DMS114 treated with DMSO at 0.1 percent for 48 hours (cell line): ENCODE results near the gene PGLYRP2.

Experiments used
- DNase-seq: peaks from one replicate; lab custom pipeline; 2025; ENCODE audit not compliant: unreplicated experiment; lab: John Stamatoyannopoulos, UW

Gene PGLYRP2

DNA sequence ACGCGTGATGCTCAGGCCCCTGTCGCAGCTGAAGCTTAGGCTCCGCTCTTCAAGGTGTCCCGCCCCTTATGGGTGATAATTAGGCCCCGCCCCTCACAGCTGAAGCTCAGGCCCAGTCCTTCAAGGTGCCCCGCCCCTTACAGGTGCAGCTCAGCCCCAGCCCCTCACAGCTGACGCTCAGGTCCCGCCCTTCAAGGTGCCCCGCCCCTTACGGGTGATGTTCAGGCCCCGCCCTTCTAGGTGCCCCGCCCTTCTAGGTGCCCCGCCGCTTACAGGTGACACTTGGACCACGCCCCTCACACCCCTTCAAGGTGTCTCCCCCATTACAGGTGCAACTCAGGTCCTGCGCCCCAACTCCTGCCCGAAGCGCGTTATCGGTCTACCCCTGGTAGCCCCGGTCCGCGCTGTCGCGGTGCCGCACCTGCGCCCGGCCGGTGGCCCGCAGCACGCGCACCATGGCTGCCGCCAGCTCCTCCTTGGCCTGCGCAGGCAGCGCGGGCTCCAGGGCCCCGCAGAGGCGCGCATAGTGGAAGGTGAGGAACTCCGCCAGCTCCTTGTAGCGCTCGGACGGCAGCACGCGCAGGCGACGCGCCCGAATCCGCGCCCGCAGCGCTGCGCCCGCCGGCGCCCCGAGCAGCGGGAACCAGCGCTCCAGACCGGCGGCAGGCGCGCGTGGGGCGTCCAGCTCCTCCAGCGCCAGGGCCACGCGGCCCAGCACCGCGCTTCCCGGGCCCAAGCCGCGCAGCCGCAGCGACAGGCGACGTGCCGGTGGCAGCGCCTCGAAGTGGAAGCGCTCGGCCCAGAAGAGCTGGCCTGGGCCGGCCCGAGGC lies 22.2 kb downstream of the PGLYRP2 start:
- DNase-seq = no peak

DNA sequence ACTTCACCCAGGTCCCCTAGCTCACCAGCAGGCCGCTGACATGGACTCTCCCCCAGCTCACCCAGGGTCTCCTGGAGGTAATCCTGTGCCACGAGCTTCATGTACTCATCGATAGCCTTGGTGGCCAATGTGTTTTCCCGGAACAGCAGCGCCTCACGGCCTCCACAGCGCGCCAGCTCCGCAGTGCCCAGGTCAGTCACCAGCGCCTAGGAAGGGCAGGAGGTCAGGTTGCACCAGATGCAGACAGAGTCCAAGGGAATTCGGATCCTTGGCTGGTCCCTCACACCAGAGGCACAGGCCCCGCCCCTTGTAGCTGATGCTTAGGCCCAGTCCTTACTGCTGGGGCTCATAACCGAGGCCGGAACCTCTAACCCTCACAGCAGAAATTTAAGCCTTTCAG lies 22.9 kb downstream of the PGLYRP2 start:
- no peak for DNase-seq

DNA sequence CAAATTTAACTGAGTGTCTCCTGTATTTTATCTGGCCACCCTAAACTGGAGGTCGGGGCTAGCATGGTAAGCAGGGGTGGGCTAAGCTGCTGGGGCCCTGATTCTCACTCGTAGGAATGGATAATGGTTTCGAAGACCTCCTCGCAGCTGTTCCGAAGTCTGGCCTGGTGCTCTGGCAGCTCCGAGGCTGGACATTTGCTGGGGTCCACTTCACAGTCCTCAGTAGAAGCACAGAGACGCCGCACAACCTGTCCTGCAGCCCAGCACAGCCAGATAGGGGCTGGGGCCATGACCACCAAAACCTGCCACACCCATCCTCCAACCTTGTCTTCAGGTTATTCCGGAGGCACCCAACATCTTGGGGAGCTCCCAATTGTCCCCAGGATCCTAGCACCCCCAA lies 23.3 kb downstream of the PGLYRP2 start:
- no peak for DNase-seq

DNA sequence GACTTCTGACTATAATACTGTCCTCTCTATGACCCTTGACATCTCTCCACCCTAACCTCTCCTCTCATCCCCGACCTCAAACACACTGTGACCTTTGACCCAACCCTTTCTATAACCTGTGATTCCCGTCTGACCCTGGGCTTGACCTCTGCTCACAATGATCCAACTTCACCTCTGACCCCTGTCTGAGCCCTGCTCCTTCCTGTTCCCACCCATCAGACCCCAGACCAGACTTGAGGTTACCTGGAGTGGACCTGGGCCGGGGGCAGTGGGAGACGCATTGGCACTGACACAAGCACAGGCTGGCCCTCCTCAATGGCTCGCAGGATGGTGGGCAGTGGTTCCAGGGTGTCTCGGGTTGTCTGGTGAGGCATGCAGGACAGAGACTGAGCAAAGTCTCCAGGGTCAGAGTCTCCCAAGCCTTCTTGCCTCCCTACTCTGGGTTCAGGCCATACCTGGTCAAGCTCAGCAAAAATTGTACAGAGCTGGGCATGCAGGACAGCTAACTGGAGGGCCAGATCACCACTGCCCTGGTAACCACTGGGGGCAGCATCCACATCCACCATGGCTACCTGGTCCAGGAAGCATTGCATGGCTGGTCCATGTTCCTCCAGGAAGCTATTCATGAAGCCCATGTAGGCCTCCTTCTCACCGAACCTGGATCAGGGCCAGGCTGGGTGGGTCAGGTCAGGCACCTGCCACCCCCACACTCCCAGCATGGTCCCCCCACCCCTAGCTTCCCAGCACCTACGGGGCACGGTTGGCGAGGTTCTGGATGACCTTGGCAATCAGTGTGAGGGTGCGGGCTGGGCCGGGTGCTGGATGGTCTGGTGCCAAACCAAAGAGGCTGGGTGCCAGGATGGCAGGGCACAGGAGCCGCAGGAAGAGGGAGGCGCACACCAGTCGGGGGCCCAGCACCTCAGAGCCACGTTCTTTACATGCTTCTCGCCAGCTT lies 25.1 kb downstream of the PGLYRP2 start:
- no peak for DNase-seq

DNA sequence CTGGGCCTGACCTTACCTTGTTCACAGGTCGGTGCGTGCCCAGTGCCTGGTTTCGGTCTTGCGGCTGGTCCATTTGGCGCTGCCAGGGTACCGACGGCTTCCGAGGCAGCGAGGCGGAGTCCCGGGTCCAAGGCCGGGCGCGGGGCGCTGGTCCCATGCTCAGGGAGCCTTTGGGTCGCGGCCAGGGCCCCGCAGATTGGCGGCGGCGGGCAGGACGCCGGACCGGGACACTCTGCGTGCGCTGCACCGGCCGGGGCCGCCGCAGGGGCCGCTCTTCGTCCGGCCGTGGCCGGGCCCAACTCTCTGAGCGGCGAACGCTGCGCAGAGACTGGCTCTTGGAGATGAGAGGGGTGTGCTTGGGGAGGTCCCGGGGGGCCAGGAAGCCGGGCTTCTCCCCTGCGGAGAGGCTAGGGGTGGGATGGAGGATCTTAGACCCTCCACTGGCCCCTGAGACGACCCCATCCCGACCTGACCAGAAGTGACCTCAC lies 26.2 kb downstream of the PGLYRP2 start:
- no peak for DNase-seq

DNA sequence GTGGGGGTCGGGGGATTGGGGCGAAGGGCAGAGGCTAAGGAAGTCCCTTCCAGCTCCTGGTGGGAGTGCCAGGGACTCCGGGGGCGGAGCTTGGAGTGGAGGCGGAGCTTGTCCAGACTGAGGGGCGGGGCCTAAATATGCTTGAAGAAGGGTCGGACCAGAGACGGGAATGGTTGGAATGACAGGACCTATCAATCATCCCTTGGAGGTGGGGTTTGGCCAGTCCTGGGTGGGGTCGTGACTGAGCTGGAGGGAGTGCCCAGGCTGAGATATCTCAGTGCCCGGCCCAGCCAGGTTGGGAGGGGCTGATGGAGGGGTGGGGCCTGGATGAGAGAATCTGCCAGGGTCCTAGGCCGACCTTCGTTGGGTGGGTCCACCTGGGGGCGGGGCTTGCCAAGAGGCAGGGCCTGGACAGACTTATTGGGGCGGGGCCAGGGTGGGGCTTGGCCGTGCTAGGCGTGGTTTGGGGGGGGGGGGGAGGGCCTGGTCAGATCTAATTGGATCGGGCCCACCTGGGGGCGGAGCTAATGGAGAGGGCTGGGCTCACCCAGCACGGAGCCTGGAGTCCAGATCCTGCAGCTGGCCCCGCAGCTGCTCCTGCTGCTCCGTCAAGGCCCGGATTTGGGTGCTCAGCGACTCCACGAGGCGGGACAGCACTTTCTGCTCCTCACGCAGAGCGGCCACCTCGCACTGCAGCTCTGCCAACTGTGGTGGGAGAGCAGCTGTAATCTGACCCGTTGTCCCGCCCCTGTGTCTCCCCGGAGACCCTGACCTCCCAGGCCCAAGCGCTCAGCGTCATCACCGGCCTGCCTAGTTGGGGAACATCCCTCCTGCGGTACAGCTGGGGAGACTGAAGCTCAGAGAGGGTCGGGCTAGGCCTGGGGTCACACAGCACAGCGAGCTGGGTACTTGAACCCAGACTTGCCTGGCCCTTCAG lies 26.9 kb downstream of the PGLYRP2 start:
- DNase-seq = peak; percentile 40

DNA sequence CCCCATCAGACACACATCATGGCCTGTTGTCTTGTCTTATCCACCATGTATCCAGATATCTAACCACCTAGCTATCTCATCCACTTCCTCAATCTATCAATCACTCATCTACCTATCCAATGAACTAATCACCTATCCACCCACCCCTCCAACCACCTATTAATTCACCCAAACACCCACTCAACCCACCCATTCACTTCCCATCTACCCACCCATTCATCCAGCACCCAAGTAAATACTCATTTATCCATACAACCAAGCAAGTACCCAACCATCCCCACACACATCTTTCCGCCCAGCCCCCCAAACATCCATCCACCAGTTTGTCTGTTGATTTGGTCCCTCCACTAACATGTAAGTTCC lies 28.8 kb downstream of the PGLYRP2 start:
- DNase-seq = no peak

DNA sequence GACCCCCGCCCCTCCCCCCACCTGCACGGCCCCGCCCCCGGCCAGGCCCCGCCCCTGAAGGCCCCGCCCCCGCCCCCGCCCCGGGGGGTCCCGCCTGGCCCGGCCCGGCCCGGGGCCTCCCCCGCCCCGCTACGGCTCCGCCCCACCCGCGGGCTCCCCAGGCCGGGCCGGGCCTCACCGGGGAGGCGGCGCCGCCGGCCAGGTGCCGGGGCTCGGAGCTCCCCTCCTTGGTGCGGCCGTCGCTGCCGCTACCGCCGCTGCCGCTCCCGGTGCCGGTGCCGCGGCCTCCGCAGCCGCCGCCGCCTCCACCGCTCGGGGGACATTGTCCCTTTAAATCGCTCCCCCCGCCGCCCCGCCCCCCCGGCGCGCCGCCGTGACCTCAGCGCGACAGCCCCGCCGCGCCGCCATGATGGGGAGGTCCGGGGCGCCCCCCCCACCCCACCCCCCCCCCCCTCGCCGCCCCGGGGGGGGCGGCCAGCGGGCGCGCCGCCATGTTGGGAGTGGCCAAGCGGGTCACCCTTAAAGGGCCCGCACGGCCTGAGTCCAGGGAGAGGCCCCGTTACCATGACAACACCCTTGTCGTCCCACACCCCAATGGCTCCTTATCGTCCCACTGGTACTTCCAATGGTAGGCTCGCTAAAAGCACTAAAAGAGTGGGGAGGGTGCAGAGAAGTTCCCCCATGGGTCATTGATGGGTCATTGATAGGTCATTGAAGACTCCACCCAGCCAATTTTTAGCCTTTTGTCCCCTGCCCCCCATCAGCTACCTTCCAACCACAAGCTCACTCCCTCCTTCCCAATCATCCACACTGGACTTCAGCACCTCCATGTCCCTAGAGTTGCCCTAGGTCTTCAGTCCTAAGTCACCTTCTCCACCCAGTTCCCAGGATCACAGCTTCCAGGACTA lies 29.4 kb downstream of the PGLYRP2 start, which contains the start of gene WIZ:
TSS of gene WIZ (minus strand) at position 337 of the 908 bp plus-strand sequence. CDS start 1,649 bp downstream, outside the sequence.
- peak; percentile 40 for DNase-seq

DNA sequence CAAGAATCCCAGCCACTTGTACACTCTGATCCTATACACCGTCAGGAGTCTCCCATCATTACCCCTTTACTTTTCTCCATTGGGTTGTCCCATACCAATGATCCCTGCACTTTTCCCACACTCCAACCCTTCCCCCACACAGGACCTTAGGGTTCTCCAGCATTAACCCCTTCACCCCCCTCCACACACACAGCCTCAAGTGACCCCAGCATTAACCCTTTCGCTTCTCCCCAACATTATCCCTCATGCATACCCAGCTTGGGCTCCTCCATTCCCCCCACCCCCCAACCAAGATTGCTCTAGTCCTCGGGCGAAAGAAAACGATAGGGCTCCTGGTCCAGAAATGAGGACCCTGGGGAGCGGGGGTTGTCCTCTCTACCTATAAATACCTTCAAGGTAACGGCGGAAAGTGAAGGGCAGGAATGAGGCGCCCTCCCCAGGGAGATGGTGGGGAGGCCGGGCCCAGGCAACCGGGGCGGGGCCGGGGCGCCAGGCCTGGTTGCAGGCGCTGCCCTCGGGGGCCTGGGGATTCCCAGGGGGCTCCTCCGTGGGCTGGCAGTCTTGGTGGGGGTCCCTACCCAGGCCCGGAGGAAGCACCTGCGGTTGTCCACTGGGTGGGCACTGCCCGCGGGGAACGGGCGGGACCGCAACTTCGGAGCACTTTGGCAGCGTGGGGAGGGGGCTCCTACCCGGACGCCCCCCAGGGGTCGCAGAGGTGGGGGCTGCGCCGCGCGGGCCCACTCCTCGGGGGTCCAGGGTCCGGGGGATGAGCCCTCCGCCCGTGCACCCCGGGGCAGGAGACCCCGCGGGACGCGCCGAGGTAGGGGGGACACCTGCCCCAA lies 30.3 kb downstream of the PGLYRP2 start:
- no peak for DNase-seq

DNA sequence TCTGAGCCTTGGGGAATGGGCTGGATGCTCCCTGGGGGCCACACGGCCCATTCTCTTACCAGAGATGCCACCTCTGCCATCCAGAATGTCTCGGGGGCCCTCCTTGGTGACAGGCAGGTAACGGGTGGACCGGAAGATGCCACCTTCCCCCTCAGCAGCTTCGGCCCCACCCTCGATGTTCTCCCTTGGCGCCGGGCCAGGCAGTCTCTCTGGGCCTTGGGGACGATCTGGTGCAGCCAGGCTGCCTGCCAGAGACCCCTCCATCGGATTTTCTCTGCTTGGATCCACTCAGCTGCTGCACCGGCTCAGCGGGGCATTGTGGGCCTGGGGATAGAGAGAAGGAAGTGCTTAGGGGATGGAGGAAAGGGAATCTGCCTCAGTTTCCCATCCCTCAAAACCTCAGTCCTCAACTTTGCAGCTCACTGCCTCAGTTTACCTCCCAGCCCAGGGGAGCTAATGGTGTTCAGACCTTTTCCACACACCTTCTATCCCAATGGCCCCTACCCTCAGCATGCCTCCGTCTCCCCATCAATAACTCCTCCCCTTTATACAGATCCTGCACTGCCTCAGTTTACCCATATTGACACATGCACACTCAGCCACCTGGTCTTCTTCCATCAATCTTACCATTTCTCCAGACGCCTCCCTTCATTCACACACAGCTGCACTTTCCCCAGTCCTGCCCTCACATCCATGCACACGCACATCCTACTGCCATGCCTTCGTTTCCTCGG lies 31.1 kb downstream of the PGLYRP2 start:
- DNase-seq = peak; percentile 35

DNA sequence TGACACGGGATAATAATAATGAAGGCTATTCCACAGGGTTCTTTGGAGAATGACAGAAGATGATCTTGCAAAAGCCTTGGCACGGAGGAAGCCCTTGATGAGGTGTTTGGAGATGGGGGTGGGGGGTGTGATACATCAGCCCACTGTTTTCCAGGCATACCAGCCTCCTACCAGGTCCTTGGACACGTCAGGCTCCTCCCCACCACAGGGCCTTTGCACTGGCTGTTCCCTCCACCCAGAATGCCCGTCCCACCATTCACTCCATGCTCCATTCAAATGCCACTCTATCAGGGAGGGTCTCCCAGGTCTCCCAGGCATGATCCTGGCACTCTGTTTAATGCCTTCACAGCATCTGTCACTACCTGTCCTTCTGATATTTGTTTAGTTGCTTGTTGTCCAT lies 32.2 kb downstream of the PGLYRP2 start:
- no peak for DNase-seq

DNA sequence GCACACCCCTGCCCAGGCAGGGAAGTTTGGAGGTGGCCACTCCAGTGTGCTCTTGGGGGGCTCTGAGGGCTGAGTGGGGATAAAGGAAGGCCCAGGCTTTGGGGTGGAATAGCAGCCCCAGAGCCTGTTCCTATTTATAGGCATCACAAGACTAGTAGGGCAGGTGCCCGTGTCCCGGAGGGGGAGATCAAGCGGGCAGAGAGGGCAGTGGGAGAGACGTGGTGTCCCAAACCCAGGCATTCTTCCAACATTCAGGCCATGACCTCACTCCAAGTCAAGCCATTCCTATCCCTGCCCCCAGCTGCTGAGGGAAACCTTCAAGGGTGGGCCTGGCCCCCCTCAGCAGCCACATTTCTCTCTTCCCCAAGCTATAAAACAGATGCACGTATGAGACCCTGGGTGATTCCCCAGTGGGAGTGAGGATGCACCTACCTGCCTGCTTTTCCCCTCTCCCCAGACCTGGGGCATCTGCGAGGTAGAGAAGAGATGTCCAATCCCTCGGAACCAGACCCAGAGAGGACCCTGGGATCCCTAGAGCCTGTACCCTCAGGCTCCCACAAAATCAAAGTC lies 33.4 kb downstream of the PGLYRP2 start:
- no peak for DNase-seq

DNA sequence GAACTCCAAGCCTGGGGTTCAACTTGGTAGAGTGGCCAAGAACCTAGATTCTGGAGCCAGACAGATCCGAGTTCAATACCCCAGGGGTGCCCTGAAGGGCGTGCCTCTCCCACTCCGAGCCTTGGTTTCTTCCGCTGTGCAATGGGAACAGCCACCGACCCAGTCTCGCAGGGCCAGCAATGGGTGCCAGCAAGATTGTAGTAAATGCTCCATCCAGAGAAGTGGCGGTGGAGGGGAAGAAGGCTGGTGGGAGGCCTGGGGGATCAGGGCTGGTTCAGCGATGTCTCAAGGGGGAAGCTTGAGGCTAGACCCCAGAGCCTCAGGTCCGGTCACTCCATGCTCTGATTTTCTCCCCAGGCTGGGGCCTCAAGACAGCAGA lies 34.1 kb downstream of the PGLYRP2 start:
- DNase-seq = no peak

DNA sequence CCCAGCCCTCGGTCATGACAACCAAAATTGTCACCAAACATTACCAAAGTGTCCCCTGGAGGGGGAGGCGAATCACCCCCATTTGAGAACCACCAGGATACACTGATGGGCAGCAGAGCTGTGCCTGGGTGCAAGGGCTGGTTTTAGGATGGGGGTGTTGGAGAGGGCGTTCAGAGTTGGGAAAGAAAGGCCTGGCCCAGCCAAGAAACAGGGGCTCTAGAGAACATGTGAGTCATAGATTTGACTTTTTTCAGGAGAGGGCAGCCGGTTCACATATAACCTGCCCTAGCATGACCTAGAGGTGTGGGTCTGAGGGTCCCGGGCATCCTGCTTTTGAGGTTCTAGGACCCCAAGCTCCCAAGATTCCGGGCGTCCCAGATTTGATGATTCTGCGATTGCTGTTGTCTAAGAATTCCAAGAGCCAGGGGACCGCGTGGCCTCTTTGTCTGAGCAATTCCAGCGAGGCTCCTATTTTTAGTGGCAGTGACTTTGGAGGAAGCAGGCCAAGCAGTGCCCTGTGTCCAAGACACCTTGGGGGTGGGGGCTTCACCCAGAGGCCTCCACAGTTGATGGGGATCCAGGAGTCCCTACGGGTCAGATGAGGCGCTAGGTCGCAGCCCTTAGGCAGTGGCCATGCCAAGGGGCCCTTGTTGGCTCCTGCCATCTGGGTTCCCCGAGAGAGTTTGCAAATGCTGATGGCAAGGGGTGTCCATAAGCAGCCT lies 34.6 kb downstream of the PGLYRP2 start:
- DNase-seq = no peak

DNA sequence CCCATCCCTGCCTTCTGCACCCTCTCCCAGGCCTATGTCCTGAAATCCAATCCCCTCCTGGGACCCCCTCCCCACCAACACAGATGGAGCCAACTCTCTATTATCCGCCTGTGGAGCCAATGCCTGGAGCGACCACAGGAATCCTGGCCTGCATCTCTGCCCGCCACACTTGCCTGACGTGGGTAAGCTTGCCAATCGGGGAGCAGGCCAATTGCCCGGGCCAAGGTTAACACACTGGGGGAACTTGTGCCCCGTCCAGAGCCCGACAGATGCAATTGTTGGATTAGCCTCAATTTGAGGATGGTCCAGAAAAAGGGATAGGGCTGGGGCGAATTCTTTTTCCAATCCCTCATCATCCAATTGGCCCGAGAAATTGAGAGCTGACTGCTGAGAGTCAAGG lies 35.5 kb downstream of the PGLYRP2 start:
- no peak for DNase-seq

DNA sequence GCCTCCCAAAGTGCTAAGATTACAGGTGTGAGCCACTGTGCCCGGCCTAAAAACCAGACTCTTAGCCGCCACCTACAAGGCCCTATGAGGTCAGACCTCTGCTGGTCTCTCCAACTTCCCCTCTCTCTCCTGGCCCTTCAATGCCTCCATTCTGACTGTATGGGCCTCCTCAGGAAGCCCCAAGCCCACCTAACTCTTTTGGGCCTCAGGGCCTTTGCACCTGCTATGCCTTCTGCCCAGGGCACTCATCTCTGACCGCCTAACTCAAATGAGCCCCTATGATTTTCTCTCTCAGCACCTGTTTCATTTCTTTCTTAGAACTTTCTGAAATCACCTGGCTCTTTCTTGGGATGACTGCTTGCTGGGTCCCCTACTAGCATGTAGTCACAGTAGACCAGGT lies 36.0 kb downstream of the PGLYRP2 start:
- DNase-seq = no peak
